Measurements from ENCODE around the gene USP3.

USP3 gene

DNA sequence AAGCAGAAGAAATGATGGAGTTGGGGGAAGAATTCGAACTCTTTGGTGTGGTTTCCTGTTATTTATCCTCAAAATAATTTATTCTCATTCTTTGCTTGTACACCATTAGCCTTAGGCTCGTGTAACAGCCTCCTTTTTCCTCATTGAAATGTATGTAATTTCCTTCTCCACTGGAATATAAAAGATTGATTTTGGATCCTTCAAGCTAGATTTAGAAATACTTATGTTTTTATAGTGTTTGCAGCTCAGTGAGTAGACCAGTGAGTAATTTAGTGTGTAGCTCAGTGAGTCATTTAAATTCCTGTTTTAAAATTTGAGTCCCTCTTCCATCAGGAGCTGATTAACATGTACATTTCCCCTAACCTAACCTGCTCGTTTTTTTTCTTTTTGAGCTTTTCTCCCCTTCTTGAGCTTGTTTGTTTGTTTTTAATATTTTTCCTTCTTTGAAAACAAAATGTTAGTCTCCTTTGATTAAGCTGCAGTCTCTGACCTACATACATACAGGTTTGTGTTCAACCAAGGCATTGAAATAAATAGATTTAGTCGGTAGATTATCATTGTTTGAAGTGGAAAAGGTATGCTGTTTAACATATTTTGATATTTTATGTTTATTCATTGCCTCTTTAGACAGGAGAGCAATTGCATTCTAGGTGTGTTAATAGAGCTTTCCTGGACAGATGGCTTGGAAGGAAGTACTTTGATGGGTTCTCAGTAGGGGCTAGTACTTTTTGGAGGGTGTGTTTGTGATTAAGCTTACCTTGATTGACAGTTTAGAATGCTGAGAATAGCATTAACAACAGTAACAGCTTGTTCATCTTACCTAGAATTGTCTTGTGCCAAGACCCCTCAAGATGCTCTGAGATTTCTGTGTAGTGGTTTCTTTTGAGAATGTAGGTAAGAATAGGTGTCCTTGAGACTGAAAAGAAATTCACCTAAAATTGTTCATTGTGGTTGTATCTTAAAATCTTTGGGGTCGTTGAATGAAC is 5.9 kb downstream of the USP3 start:
- Histone ChIP-seq H2AFZ (ENCODE audit: low read depth, low read length, severe bottlenecking) (no peak overlapping the region), H4K20me1 (ENCODE audit: low read depth, low read length) (peaks cover 56% of the 10 kb centered on the region), H3K4me3 (ENCODE audit: insufficient read depth, low read length, poor library complexity, severe bottlenecking) (no peak overlapping the region), H3K36me3 (ENCODE audit: low read length) (no peaks in the 10 kb centered on the region), H3K27me3 (ENCODE audit: low read length) (no peaks in the 10 kb centered on the region), H3K9ac (ENCODE audit: low read length) (no peak overlapping the region), H3K79me2 (ENCODE audit: insufficient read depth, low read length) (peaks cover 70% of the 10 kb centered on the region), H3F3A (ENCODE audit: insufficient read depth) (no peaks in the 10 kb centered on the region), H3K9me2 (replicated peaks; ENCODE audit: insufficient read depth, low read length) (no peaks in the 10 kb centered on the region), H3K27ac (ENCODE audit: low read depth, low read length) (no peak overlapping the region), H3K4me2 (ENCODE audit: low read depth, low read length, poor library complexity, severe bottlenecking) (no peak overlapping the region), H3K9me3 (ENCODE audit: insufficient read depth, low read length) (no peaks in the 10 kb centered on the region)
- no peak for TF ChIP-seq EZH2phosphoT487 (conservative IDR thresholded peaks at IDR 0.05; ENCODE audit: low read length)
- TF ChIP-seq, protein P1, sequence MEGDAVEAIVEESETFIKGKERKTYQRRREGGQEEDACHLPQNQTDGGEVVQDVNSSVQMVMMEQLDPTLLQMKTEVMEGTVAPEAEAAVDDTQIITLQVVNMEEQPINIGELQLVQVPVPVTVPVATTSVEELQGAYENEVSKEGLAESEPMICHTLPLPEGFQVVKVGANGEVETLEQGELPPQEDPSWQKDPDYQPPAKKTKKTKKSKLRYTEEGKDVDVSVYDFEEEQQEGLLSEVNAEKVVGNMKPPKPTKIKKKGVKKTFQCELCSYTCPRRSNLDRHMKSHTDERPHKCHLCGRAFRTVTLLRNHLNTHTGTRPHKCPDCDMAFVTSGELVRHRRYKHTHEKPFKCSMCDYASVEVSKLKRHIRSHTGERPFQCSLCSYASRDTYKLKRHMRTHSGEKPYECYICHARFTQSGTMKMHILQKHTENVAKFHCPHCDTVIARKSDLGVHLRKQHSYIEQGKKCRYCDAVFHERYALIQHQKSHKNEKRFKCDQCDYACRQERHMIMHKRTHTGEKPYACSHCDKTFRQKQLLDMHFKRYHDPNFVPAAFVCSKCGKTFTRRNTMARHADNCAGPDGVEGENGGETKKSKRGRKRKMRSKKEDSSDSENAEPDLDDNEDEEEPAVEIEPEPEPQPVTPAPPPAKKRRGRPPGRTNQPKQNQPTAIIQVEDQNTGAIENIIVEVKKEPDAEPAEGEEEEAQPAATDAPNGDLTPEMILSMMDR (IDR thresholded peaks at IDR 0.05; ENCODE audit: insufficient read depth, low read length, poor library complexity, severe bottlenecking) = no peak

DNA sequence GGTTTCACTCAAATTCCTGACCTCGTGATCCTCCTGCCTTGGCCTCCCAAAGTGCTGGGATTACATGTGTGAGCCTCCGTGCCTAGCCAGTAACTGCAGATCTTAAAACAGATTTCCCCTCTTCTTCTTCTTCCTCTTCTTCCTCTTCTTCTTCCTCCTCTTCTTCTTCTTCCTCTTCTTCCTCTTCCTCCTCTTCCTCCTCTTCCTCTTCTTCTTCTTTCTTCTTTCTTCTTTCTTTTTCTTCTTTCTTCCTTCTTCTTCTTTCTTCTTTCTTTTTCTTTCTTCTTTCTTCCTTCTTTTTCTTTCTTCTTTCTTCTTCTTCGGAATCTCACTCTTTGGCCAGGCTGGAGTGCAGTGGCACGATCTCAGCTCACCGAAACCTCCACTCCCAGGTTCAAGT is 7.8 kb downstream of the USP3 start:
- no peak for TF ChIP-seq EZH2phosphoT487 (conservative IDR thresholded peaks at IDR 0.05; ENCODE audit: low read length)
- TF ChIP-seq, protein P1 (IDR thresholded peaks at IDR 0.05; ENCODE audit: insufficient read depth, low read length, poor library complexity, severe bottlenecking) = no peak
- no peak overlapping the region for H3K9ac ChIP-seq (ENCODE audit: low read length)
- H3K9me2 ChIP-seq (replicated peaks; ENCODE audit: insufficient read depth, low read length) = no peaks in the 10 kb centered on the region
- H2AFZ ChIP-seq (ENCODE audit: low read depth, low read length, severe bottlenecking) = no peak overlapping the region
- peaks cover 69% of the 10 kb centered on the region for H3K79me2 ChIP-seq (ENCODE audit: insufficient read depth, low read length)
- peaks cover 62% of the 10 kb centered on the region for H4K20me1 ChIP-seq (ENCODE audit: low read depth, low read length)
- H3K27ac ChIP-seq (ENCODE audit: low read depth, low read length) = no peak overlapping the region
- no peaks in the 10 kb centered on the region for H3K36me3 ChIP-seq (ENCODE audit: low read length)
- H3K27me3 ChIP-seq (ENCODE audit: low read length) = no peaks in the 10 kb centered on the region
- no peaks in the 10 kb centered on the region for H3F3A ChIP-seq (ENCODE audit: insufficient read depth)
- H3K4me3 ChIP-seq (ENCODE audit: insufficient read depth, low read length, poor library complexity, severe bottlenecking) = no peak overlapping the region
- H3K9me3 ChIP-seq (ENCODE audit: insufficient read depth, low read length) = no peaks in the 10 kb centered on the region
- no peak overlapping the region for H3K4me2 ChIP-seq (ENCODE audit: low read depth, low read length, poor library complexity, severe bottlenecking)

DNA sequence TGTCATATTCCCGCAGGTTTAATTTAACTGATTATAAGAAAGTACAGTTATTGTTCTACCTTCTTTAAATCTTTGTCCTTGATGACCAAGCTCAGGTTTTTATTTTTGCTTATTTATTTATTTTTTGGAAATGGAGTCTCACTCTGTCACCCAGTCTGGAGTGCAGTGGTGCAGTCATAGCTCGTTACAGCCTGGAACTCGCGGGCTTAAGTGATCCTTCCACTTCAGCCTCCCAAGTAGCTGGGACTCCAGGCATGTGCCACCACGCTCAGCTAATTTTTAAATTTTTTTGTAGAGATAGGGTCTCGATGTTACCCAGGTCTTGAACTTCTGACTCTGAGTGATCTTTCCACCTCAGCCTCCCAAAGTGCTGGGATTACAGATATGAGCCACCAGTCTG is 8.9 kb downstream of the USP3 start:
- Histone ChIP-seq H3F3A (ENCODE audit: insufficient read depth) (no peaks in the 10 kb centered on the region), H3K4me2 (ENCODE audit: low read depth, low read length, poor library complexity, severe bottlenecking) (no peak overlapping the region), H3K4me3 (ENCODE audit: insufficient read depth, low read length, poor library complexity, severe bottlenecking) (no peak overlapping the region), H3K9me3 (ENCODE audit: insufficient read depth, low read length) (no peaks in the 10 kb centered on the region), H3K9ac (ENCODE audit: low read length) (no peak overlapping the region), H3K27me3 (ENCODE audit: low read length) (no peaks in the 10 kb centered on the region), H3K36me3 (ENCODE audit: low read length) (no peaks in the 10 kb centered on the region), H3K9me2 (replicated peaks; ENCODE audit: insufficient read depth, low read length) (no peaks in the 10 kb centered on the region), H4K20me1 (ENCODE audit: low read depth, low read length) (peaks cover 63% of the 10 kb centered on the region), H3K79me2 (ENCODE audit: insufficient read depth, low read length) (peaks cover 71% of the 10 kb centered on the region), H3K27ac (ENCODE audit: low read depth, low read length) (no peak overlapping the region), H2AFZ (ENCODE audit: low read depth, low read length, severe bottlenecking) (no peak overlapping the region)
- TF ChIP-seq EZH2phosphoT487 (conservative IDR thresholded peaks at IDR 0.05; ENCODE audit: low read length) = no peak
- TF ChIP-seq, protein P1 (IDR thresholded peaks at IDR 0.05; ENCODE audit: insufficient read depth, low read length, poor library complexity, severe bottlenecking) = no peak
